Measurements from ENCODE around the gene AMMECR1. TPM values are rescaled to one million over a fixed set of nuclear protein-coding genes. Genes with fewer than 3 reads are reported as not detected.

Gene AMMECR1
- total RNA-seq, 5 donors from 2014 or later (not counting 1 experiment from before 2014, with no cell fraction given) = 11.7 to 17.4 (median 12.6) TPM

- H3K4me3 Mint-ChIP-seq = no peak overlapping the region
- H3K4me1 Mint-ChIP-seq = peaks cover 0 to 10% (median 0%) of the 10 kb centered on the region in 3 donors
- H3K36me3 ChIP-seq (ENCODE audit: control insufficient read depth in 2 of 2, extremely low read depth in 1 of 2, insufficient read depth in 1 of 2, low read length in 1 of 2) = no peaks in the 10 kb centered on the region
- peaks cover 35% of the 10 kb centered on the region for H3K36me3 Mint-ChIP-seq
- peaks cover 0 to 2% of the 10 kb centered on the region in 2 experiments for H3K4me1 ChIP-seq (ENCODE audit: control insufficient read depth in 1 of 2, extremely low read depth in 1 of 2, insufficient read depth in 2 of 2, low read length in 2 of 2)
- H3K9me3 ChIP-seq = no peaks in the 10 kb centered on the region
- DNase-seq (peak in 1 of 35 experiments; percentile 2), ATAC-seq (replicated peaks in 1 of 4) (no peak)
- peaks cover 0 to 4% of the 10 kb centered on the region in 2 donors for H3K27me3 Mint-ChIP-seq
- POLR2A ChIA-PET = no interaction called here
- no peak overlapping the region for H3K4me3 ChIP-seq (ENCODE audit: control insufficient read depth in 1 of 2, extremely low read depth in 1 of 2, low read length in 1 of 2)
- no peak overlapping the region for H3K27ac ChIP-seq (ENCODE audit: low read length)
- H3K9me3 Mint-ChIP-seq = no peaks in the 10 kb centered on the region
- H3K27me3 ChIP-seq (replicated peaks in 1 of 2; ENCODE audit: control insufficient read depth in 2 of 2, extremely low read depth in 1 of 2, insufficient read depth in 2 of 2, low read length in 1 of 2) = no peaks in the 10 kb centered on the region
- H3K27ac Mint-ChIP-seq = no peak overlapping the region
- 100% methylated on average over 2 of the region's 10 CpGs for WGBS (ENCODE audit: insufficient coverage)
- CTCF ChIA-PET = interaction anchor here in 1 of 2 donors (0.6 to 1.6 kb wide), 2 partner anchors 12 to 800 kb away, joined by 3 to 4 read pairs; no protein-coding TSS in a partner anchor
These were observed 145.7 kb downstream of the AMMECR1 start for GRCh38 chrX:110172215-110172614.

DNA sequence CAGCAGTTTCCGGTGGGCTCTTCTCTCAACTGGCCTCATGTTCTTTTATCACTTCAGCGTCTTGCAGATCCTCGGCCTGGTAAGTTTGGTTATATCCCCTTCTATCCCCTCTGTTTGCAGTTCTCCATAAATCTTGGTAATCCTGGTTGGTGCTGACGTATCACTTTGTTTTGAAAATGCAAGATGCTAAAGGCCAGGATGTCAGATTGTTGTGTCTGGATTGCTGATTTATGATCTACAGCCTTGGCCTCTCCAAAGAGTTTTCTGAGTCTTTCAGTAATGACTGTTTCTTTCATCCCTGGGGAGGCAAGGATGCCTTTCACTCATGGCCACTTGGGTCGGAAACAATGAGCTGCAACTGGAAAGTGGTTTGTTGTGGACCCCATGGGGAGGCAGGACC is 146.4 kb downstream of the AMMECR1 start:
- ChIA-PET CTCF (interaction anchor here in 1 of 2 donors (0.6 kb wide), 1 partner anchor 799 kb away, joined by 4 read pairs; no protein-coding TSS in a partner anchor), POLR2A (no interaction called here)
- peaks cover 0 to 2% of the 10 kb centered on the region in 2 experiments for H3K4me1 ChIP-seq (ENCODE audit: control insufficient read depth in 1 of 2, extremely low read depth in 1 of 2, insufficient read depth in 2 of 2, low read length in 2 of 2)
- no peak overlapping the region for H3K4me3 Mint-ChIP-seq
- H3K4me3 ChIP-seq (ENCODE audit: control insufficient read depth in 1 of 2, extremely low read depth in 1 of 2, low read length in 1 of 2) = no peak overlapping the region
- DNase-seq = no peak
- no peak for ATAC-seq (replicated peaks in 1 of 4)
- H3K9me3 Mint-ChIP-seq = no peaks in the 10 kb centered on the region
- H3K36me3 ChIP-seq (ENCODE audit: control insufficient read depth in 2 of 2, extremely low read depth in 1 of 2, insufficient read depth in 1 of 2, low read length in 1 of 2) = no peaks in the 10 kb centered on the region
- H3K27ac Mint-ChIP-seq = no peak overlapping the region
- H3K9me3 ChIP-seq = no peaks in the 10 kb centered on the region
- WGBS (ENCODE audit: insufficient coverage) = no CpG with 5 or more reads among the region's 5 CpGs
- peaks cover 0 to 4% of the 10 kb centered on the region in 2 donors for H3K27me3 Mint-ChIP-seq
- no peak overlapping the region for H3K27ac ChIP-seq (ENCODE audit: low read length)
- no peaks in the 10 kb centered on the region for H3K27me3 ChIP-seq (replicated peaks in 1 of 2; ENCODE audit: control insufficient read depth in 2 of 2, extremely low read depth in 1 of 2, insufficient read depth in 2 of 2, low read length in 1 of 2)
- H3K4me1 Mint-ChIP-seq = peaks cover 0 to 10% (median 0%) of the 10 kb centered on the region in 3 donors
- H3K36me3 Mint-ChIP-seq = peaks cover 35% of the 10 kb centered on the region

GRCh38 chrX:110170029-110170428 is 147.9 kb downstream of the AMMECR1 start:
- peaks cover 0 to 4% of the 10 kb centered on the region in 2 donors for H3K27me3 Mint-ChIP-seq
- ChIA-PET CTCF (interaction anchor here in 1 of 2 donors (0.6 kb wide), 1 partner anchor 18 kb away, joined by 3 read pairs; no protein-coding TSS in a partner anchor), POLR2A (no interaction called here)
- H3K4me1 ChIP-seq (ENCODE audit: control insufficient read depth in 1 of 2, extremely low read depth in 1 of 2, insufficient read depth in 2 of 2, low read length in 2 of 2) = peaks cover 0 to 2% of the 10 kb centered on the region in 2 experiments
- no peak overlapping the region for H3K27ac Mint-ChIP-seq
- H3K4me3 ChIP-seq (ENCODE audit: control insufficient read depth in 1 of 2, extremely low read depth in 1 of 2, low read length in 1 of 2) = no peak overlapping the region
- ATAC-seq (replicated peaks in 1 of 4) (no peak), DNase-seq (no peak)
- peaks cover 31% of the 10 kb centered on the region for H3K36me3 Mint-ChIP-seq
- H3K9me3 ChIP-seq = no peaks in the 10 kb centered on the region
- no peak overlapping the region for H3K4me3 Mint-ChIP-seq
- 93% methylated on average over 2 of the region's 3 CpGs for WGBS (ENCODE audit: insufficient coverage)
- H3K9me3 Mint-ChIP-seq = no peaks in the 10 kb centered on the region
- no peak overlapping the region for H3K27ac ChIP-seq (ENCODE audit: low read length)
- peaks cover 0 to 10% (median 0%) of the 10 kb centered on the region in 3 donors for H3K4me1 Mint-ChIP-seq
- H3K36me3 ChIP-seq (ENCODE audit: control insufficient read depth in 2 of 2, extremely low read depth in 1 of 2, insufficient read depth in 1 of 2, low read length in 1 of 2) = no peaks in the 10 kb centered on the region
- H3K27me3 ChIP-seq (replicated peaks in 1 of 2; ENCODE audit: control insufficient read depth in 2 of 2, extremely low read depth in 1 of 2, insufficient read depth in 2 of 2, low read length in 1 of 2) = no peaks in the 10 kb centered on the region

DNA sequence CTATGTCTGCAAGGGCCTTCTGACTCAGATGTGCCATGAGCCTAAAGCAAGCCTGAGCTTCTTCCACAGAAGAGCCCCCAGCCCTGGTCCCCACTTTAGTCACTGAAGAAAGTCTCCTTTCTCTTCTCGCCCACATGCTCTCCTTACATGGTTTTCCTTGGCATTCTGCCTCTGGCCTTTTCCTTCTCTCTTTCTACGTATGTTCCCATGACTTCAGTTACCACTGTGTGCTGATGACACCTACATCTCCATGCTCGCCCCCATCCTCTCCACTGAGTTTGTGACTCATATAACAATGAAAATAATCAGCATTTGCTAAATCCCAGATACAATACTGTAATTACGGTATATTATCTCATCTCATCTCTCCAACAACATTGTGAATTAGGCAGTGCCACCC is 149.3 kb downstream of the AMMECR1 start:
- DNase-seq = no peak
- peaks cover 0 to 2% of the 10 kb centered on the region in 2 experiments for H3K4me1 ChIP-seq (ENCODE audit: control insufficient read depth in 1 of 2, extremely low read depth in 1 of 2, insufficient read depth in 2 of 2, low read length in 2 of 2)
- no peak for ATAC-seq (replicated peaks in 1 of 4)
- Mint-ChIP-seq H3K4me1 (peaks cover 0 to 10% (median 0%) of the 10 kb centered on the region in 3 donors), H3K27ac (no peak overlapping the region), H3K27me3 (peaks cover 0 to 4% of the 10 kb centered on the region in 2 donors), H3K36me3 (peaks cover 26% of the 10 kb centered on the region), H3K4me3 (no peak overlapping the region), H3K9me3 (no peaks in the 10 kb centered on the region)
- no peaks in the 10 kb centered on the region for H3K36me3 ChIP-seq (ENCODE audit: control insufficient read depth in 2 of 2, extremely low read depth in 1 of 2, insufficient read depth in 1 of 2, low read length in 1 of 2)
- ChIA-PET CTCF (no interaction called here), POLR2A (no interaction called here)
- H3K27me3 ChIP-seq (replicated peaks in 1 of 2; ENCODE audit: control insufficient read depth in 2 of 2, extremely low read depth in 1 of 2, insufficient read depth in 2 of 2, low read length in 1 of 2) = no peaks in the 10 kb centered on the region
- WGBS (ENCODE audit: insufficient coverage) = 94% methylated on average over 2 of the region's 4 CpGs
- no peak overlapping the region for H3K4me3 ChIP-seq (ENCODE audit: control insufficient read depth in 1 of 2, extremely low read depth in 1 of 2, low read length in 1 of 2)
- no peaks in the 10 kb centered on the region for H3K9me3 ChIP-seq
- H3K27ac ChIP-seq (ENCODE audit: low read length) = no peak overlapping the region

- ChIA-PET CTCF (no interaction called here), POLR2A (interaction anchor here in 1 of 2 donors (1.0 kb wide), 1 partner anchor 11 kb away, joined by 3 read pairs; no protein-coding TSS in a partner anchor)
- no peak overlapping the region for H3K4me3 ChIP-seq (ENCODE audit: control insufficient read depth in 1 of 2, extremely low read depth in 1 of 2, low read length in 1 of 2)
- no peaks in the 10 kb centered on the region for H3K36me3 ChIP-seq (ENCODE audit: control insufficient read depth in 2 of 2, extremely low read depth in 1 of 2, insufficient read depth in 1 of 2, low read length in 1 of 2)
- Mint-ChIP-seq H3K27ac (no peak overlapping the region), H3K27me3 (peaks cover 0 to 4% of the 10 kb centered on the region in 2 donors), H3K4me1 (peaks cover 0 to 10% (median 0%) of the 10 kb centered on the region in 3 donors), H3K36me3 (peaks cover 22% of the 10 kb centered on the region), H3K9me3 (no peaks in the 10 kb centered on the region), H3K4me3 (no peak overlapping the region)
- no peaks in the 10 kb centered on the region for H3K27me3 ChIP-seq (replicated peaks in 1 of 2; ENCODE audit: control insufficient read depth in 2 of 2, extremely low read depth in 1 of 2, insufficient read depth in 2 of 2, low read length in 1 of 2)
- DNase-seq (peak; percentile 4 to 62 (median 32)), ATAC-seq (replicated peaks in 1 of 4) (peak; percentile 45 to 71 (median 56))
- H3K4me1 ChIP-seq (ENCODE audit: control insufficient read depth in 1 of 2, extremely low read depth in 1 of 2, insufficient read depth in 2 of 2, low read length in 2 of 2) = peaks cover 0 to 2% of the 10 kb centered on the region in 2 experiments
- no peaks in the 10 kb centered on the region for H3K9me3 ChIP-seq
- H3K27ac ChIP-seq (ENCODE audit: low read length) = no peak overlapping the region
- no CpG with 5 or more reads among the region's 9 CpGs for WGBS (ENCODE audit: insufficient coverage)
These were observed 149.9 kb downstream of the AMMECR1 start for GRCh38 chrX:110167952-110168451.

GRCh38 chrX:110163488-110163887 is 154.4 kb downstream of the AMMECR1 start:
- 95% methylated on average over 2 of the region's 3 CpGs for WGBS (ENCODE audit: insufficient coverage)
- CTCF ChIA-PET = interaction anchor here in 1 of 2 donors (1.1 to 1.5 kb wide), 3 partner anchors 14 to 248 kb away, joined by 3 to 6 read pairs (median 4); no protein-coding TSS in a partner anchor
- ATAC-seq (replicated peaks in 1 of 4) = no peak

More at GRCh38 chrX:110163488-110163887, 154.4 kb downstream of the AMMECR1 start:
- peaks cover 0 to 6% of the 10 kb centered on the region in 2 experiments for H3K4me1 ChIP-seq (ENCODE audit: control insufficient read depth in 1 of 2, extremely low read depth in 1 of 2, insufficient read depth in 2 of 2, low read length in 2 of 2)
- Mint-ChIP-seq H3K36me3 (no peaks in the 10 kb centered on the region), H3K9me3 (no peaks in the 10 kb centered on the region), H3K4me3 (no peak overlapping the region), H3K27ac (no peak overlapping the region), H3K4me1 (peaks cover 7 to 20% (median 7%) of the 10 kb centered on the region in 3 donors), H3K27me3 (no peaks in the 10 kb centered on the region)
- DNase-seq = no peak
- H3K36me3 ChIP-seq (ENCODE audit: control insufficient read depth in 2 of 2, extremely low read depth in 1 of 2, insufficient read depth in 1 of 2, low read length in 1 of 2) = no peaks in the 10 kb centered on the region
- H3K27ac ChIP-seq (ENCODE audit: low read length) = no peak overlapping the region
- H3K4me3 ChIP-seq (ENCODE audit: control insufficient read depth in 1 of 2, extremely low read depth in 1 of 2, low read length in 1 of 2) = no peak overlapping the region
- POLR2A ChIA-PET = no interaction called here
- H3K9me3 ChIP-seq = no peaks in the 10 kb centered on the region
- H3K27me3 ChIP-seq (replicated peaks in 1 of 2; ENCODE audit: control insufficient read depth in 2 of 2, extremely low read depth in 1 of 2, insufficient read depth in 2 of 2, low read length in 1 of 2) = no peaks in the 10 kb centered on the region

All from T-cell (primary cell).